Measurements from ENCODE around the gene VMP1. TPM values are rescaled to one million over a fixed set of nuclear protein-coding genes. Genes with fewer than 3 reads are reported as not detected.
A peak's percentile ranks its signal among the peaks of the same experiment; 100 is the strongest.

Gene VMP1
- 127 and 232 TPM in 2 replicates for total RNA-seq

- peak within 1 kb of the TSS; percentile 94 for H3K4me3 ChIP-seq (ENCODE audit: low read depth, low read length)
- DNase-seq (ENCODE audit: low read depth) = peak; percentile 97
- TF ChIP-seq, protein P1, sequence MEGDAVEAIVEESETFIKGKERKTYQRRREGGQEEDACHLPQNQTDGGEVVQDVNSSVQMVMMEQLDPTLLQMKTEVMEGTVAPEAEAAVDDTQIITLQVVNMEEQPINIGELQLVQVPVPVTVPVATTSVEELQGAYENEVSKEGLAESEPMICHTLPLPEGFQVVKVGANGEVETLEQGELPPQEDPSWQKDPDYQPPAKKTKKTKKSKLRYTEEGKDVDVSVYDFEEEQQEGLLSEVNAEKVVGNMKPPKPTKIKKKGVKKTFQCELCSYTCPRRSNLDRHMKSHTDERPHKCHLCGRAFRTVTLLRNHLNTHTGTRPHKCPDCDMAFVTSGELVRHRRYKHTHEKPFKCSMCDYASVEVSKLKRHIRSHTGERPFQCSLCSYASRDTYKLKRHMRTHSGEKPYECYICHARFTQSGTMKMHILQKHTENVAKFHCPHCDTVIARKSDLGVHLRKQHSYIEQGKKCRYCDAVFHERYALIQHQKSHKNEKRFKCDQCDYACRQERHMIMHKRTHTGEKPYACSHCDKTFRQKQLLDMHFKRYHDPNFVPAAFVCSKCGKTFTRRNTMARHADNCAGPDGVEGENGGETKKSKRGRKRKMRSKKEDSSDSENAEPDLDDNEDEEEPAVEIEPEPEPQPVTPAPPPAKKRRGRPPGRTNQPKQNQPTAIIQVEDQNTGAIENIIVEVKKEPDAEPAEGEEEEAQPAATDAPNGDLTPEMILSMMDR (conservative IDR thresholded peaks at IDR 0.05; ENCODE audit: low read depth, low read length) = no peak
Observed at GRCh38 chr17:59707149-59707970, at the start of gene VMP1, which contains the start of gene PTRH2. Gene VMP1, plus strand, starts transcription at chr17:59707654. Its CDS starts 23,793 bp downstream, at chr17:59731447. Gene PTRH2, minus strand, starts transcription at chr17:59707430. Its CDS starts 9,452 bp downstream, at chr17:59697978.

DNA sequence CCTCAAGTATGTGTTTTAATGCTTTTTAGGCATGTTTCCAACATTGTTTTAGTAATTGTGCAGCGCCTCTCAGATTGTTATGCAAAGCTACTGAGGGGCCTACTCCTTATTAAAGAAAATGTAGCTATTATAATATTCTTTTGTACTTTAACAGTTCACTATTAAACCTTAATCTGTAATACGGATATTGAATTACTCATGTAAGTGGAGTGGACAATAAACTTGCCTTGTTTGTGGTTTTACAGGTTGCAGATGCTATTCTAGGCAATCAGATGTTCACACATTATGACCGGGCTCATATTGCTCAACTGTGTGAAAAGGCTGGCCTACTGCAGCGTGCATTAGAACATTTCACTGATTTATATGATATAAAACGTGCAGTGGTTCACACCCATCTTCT, 41.2 kb upstream of the VMP1 start:
- TF ChIP-seq, protein P1 (conservative IDR thresholded peaks at IDR 0.05; ENCODE audit: low read depth, low read length) = no peak
- H3K4me3 ChIP-seq (ENCODE audit: low read depth, low read length) = no peak overlapping the region
- no peak for DNase-seq (ENCODE audit: low read depth)

- TF ChIP-seq, protein P1 (conservative IDR thresholded peaks at IDR 0.05; ENCODE audit: low read depth, low read length) = no peak
- peak; percentile 83 for DNase-seq (ENCODE audit: low read depth)
- no peak overlapping the region for H3K4me3 ChIP-seq (ENCODE audit: low read depth, low read length)
Observed at GRCh38 chr17:59668816-59669215, 38.6 kb upstream of the VMP1 start.

DNA sequence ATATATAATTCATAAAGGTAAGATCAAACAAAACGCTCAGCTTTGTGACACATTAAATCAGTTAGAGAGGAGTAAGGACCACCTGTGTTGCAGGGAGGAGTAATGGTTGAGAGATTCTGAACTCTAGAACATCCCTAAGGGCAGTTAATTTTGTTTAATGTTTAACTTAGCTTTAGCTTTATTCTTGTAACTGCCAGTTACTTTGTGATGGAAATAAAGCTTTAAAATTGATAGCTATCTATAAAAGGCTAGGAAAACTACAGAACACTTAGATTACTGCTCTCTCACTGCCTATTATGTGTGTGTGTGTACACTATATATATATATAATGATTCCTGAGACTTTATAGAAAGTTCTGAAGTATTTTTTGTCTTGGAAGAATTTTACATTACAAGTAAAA, 38.0 kb upstream of the VMP1 start:
- TF ChIP-seq, protein P1 (conservative IDR thresholded peaks at IDR 0.05; ENCODE audit: low read depth, low read length) = no peak
- DNase-seq (ENCODE audit: low read depth) = peak; percentile 45
- peak overlapping the region; percentile 2 for H3K4me3 ChIP-seq (ENCODE audit: low read depth, low read length)

GRCh38 chr17:59669944-59670343, 37.5 kb upstream of the VMP1 start:
- TF ChIP-seq, protein P1 (conservative IDR thresholded peaks at IDR 0.05; ENCODE audit: low read depth, low read length) = no peak
- DNase-seq (ENCODE audit: low read depth) = no peak
- peak overlapping the region; percentile 2 for H3K4me3 ChIP-seq (ENCODE audit: low read depth, low read length)

GRCh38 chr17:59671386-59671785, 36.1 kb upstream of the VMP1 start:
- no peak overlapping the region for H3K4me3 ChIP-seq (ENCODE audit: low read depth, low read length)
- TF ChIP-seq, protein P1 (conservative IDR thresholded peaks at IDR 0.05; ENCODE audit: low read depth, low read length) = no peak
- DNase-seq (ENCODE audit: low read depth) = no peak

GRCh38 chr17:59675231-59675630, 32.2 kb upstream of the VMP1 start:
- TF ChIP-seq, protein P1 (conservative IDR thresholded peaks at IDR 0.05; ENCODE audit: low read depth, low read length) = no peak
- no peak overlapping the region for H3K4me3 ChIP-seq (ENCODE audit: low read depth, low read length)
- no peak for DNase-seq (ENCODE audit: low read depth)
